Stimulated activated CD8-positive, alpha-beta memory T cell treated with anti-CD3 and anti-CD28 coated beads, Interleukin-4, amount 100 ng/mL, for 4 hours (primary cell): ENCODE data around the gene SYNGR2.
A peak's percentile ranks its signal among the peaks of the same experiment; 100 is the strongest.
"Not testable (repeated sequence)": the region's sequence is repeated elsewhere in the genome, so short reads cannot be mapped to it uniquely, and the experiment has no call there.

ENCODE experiments used
- DNase-seq, 2 donors: peaks; one replicate each; pipeline ENCODE4 v3.0.0-alpha.2; 2020; ENCODE audit warnings: low read depth in 2 of 2, low spot score in 1 of 2

SYNGR2 gene

GRCh38 chr17:78129351-78130089, 38.9 kb upstream of the SYNGR2 start:
- no peak for DNase-seq

- no peak for DNase-seq
Observed at GRCh38 chr17:78130090-78130436, 38.3 kb upstream of the SYNGR2 start.

GRCh38 chr17:78130437-78131101, 37.8 kb upstream of the SYNGR2 start, which contains the start of gene TMC8:
TSS of gene TMC8 (plus strand) at chr17:78130771. CDS start at chr17:78131589, 818 bp downstream.
- DNase-seq, result peak in 1 of 2 donors; percentile 53

GRCh38 chr17:78131172-78132083, 37.0 kb upstream of the SYNGR2 start:
- peak in 1 of 2 donors; percentile 77 for DNase-seq

GRCh38 chr17:78132084-78132676, 36.2 kb upstream of the SYNGR2 start:
- DNase-seq, result peak in 1 of 2 donors; percentile 67

- no peak for DNase-seq
Observed at GRCh38 chr17:78132767-78133178, 35.6 kb upstream of the SYNGR2 start.

- no peak for DNase-seq
Observed at GRCh38 chr17:78133179-78133951, 35.0 kb upstream of the SYNGR2 start.

GRCh38 chr17:78133971-78134898, 34.1 kb upstream of the SYNGR2 start:
- peak in 1 of 2 donors; percentile 47 for DNase-seq

GRCh38 chr17:78134899-78135385, 33.4 kb upstream of the SYNGR2 start:
- no peak for DNase-seq

- DNase-seq, result no peak
Observed at GRCh38 chr17:78135858-78136500, 32.4 kb upstream of the SYNGR2 start.

GRCh38 chr17:78137392-78138203, 30.8 kb upstream of the SYNGR2 start:
- no peak for DNase-seq

- DNase-seq, result no peak
Observed at GRCh38 chr17:78138204-78139060, 29.9 kb upstream of the SYNGR2 start.

GRCh38 chr17:78139861-78140168, 28.6 kb upstream of the SYNGR2 start:
- DNase-seq, result not testable (repeated sequence)

GRCh38 chr17:78140169-78141051, 28.0 kb upstream of the SYNGR2 start:
- DNase-seq, result peak; percentile 82

GRCh38 chr17:78141437-78142118, 26.8 kb upstream of the SYNGR2 start:
- no peak for DNase-seq
